ENCODE measurements around the gene ADGRB3. TPM values are rescaled to one million over a fixed set of nuclear protein-coding genes. Genes with fewer than 3 reads are reported as not detected.

Gene ADGRB3
- total RNA-seq, 1 experiment from 2014 or later: 0.09 TPM

DNA sequence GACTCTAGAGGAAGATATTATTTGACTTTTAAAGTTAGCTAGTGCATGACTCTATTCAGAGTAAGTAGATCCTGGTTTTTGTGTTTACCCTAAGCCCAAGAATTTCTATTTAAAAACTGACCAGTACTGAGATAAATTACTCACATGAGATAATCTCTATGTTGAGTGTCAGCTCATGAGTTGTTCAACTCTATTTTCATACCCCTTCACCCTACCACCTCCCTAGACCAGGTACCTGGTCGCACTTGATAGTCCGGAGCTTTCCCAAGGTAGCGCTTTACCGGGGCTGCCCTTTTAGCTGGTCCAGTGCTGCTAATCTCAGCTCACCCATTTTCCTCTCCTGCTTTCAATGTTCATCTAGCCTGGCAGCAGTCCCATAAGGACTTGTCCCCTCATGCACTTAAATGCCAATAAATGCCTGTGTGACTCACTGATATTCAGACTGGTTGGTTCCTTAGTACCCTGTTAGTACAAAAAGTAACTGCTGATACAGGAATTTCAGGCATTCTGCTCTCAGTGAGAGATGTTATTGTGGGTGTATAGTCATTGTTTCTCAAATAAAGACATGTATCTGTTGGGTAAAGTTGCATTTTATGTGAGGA is 503.9 kb downstream of the ADGRB3 start:
- no peak overlapping the region for H3K27ac Mint-ChIP-seq (ENCODE audit: unreplicated experiment)
- H3K27me3 Mint-ChIP-seq (ENCODE audit: unreplicated experiment): no peaks in the 10 kb centered on the region
- intact Hi-C loops (cut with micrococcal nuclease; ENCODE audit: unreplicated experiment): no loop called here
- CTCF ChIA-PET: no interaction called here
- H3K9me3 Mint-ChIP-seq (ENCODE audit: low read depth, unreplicated experiment): peaks cover 6% of the 10 kb centered on the region
- no peaks in the 10 kb centered on the region for H3K4me1 Mint-ChIP-seq (ENCODE audit: low read depth, unreplicated experiment)
- TF ChIP-seq, protein P1, sequence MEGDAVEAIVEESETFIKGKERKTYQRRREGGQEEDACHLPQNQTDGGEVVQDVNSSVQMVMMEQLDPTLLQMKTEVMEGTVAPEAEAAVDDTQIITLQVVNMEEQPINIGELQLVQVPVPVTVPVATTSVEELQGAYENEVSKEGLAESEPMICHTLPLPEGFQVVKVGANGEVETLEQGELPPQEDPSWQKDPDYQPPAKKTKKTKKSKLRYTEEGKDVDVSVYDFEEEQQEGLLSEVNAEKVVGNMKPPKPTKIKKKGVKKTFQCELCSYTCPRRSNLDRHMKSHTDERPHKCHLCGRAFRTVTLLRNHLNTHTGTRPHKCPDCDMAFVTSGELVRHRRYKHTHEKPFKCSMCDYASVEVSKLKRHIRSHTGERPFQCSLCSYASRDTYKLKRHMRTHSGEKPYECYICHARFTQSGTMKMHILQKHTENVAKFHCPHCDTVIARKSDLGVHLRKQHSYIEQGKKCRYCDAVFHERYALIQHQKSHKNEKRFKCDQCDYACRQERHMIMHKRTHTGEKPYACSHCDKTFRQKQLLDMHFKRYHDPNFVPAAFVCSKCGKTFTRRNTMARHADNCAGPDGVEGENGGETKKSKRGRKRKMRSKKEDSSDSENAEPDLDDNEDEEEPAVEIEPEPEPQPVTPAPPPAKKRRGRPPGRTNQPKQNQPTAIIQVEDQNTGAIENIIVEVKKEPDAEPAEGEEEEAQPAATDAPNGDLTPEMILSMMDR (IDR thresholded peaks at IDR 0.05; ENCODE audit: unreplicated experiment): no peak
- BruUV-seq (replicated peaks): no TSS peak
- H3K4me3 Mint-ChIP-seq (ENCODE audit: low read depth, unreplicated experiment): no peak overlapping the region
- H3K36me3 Mint-ChIP-seq (ENCODE audit: insufficient read depth, unreplicated experiment): no peaks in the 10 kb centered on the region
- peak; percentile 9 for DNase-seq

DNA sequence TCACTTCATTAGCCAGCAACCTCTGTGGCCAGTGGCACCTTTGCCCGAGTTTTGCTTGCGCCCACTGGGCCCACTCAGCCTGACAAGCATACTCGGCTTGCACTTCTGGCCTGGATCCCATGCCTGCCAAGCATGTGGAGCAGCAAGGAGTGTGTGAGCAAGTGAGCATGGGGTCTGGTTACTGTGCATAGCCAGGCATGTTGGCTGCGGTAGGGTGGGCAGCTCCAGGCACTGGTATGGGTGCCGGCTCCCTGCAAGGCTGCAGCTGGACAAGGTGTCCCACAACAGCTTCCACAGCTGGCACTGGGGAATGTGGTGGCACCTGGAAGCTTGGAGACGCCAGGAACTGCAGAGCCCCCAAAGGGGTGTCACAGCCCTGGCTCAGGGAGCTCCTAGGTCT is 510.0 kb downstream of the ADGRB3 start:
- Mint-ChIP-seq H3K4me3 (ENCODE audit: low read depth, unreplicated experiment) (no peak overlapping the region), H3K9me3 (ENCODE audit: low read depth, unreplicated experiment) (peaks cover 18% of the 10 kb centered on the region), H3K4me1 (ENCODE audit: low read depth, unreplicated experiment) (no peaks in the 10 kb centered on the region), H3K27me3 (ENCODE audit: unreplicated experiment) (no peaks in the 10 kb centered on the region), H3K36me3 (ENCODE audit: insufficient read depth, unreplicated experiment) (no peaks in the 10 kb centered on the region), H3K27ac (ENCODE audit: unreplicated experiment) (no peak overlapping the region)
- DNase-seq: no peak
- intact Hi-C loops (cut with micrococcal nuclease; ENCODE audit: unreplicated experiment): no loop called here
- BruUV-seq (replicated peaks): no TSS peak
- TF ChIP-seq, protein P1 (IDR thresholded peaks at IDR 0.05; ENCODE audit: unreplicated experiment): no peak
- CTCF ChIA-PET: interaction anchor here (0.5 kb wide), 1 partner anchor 61 kb away, joined by 5 read pairs; no protein-coding TSS in a partner anchor

DNA sequence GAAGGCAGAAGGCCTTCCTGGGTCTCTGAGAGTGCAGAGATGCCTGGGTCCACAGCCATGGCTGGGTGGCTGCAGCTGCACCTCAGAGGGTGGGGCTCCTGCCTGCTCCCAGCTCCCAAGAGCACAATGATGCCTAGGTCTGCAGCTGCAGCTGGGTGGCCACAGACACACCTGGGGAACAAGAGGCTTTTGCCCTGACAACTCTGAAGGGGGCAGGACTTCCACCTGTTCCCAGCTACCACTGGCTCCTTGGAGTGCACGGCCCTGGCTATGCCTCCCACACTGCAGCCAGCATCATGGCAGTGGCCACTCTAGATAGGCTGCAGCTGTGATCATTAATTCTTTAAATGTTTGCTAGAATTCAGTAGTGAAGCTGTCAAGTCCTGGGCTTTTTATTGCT is 511.3 kb downstream of the ADGRB3 start:
- Mint-ChIP-seq H3K27me3 (ENCODE audit: unreplicated experiment) (no peaks in the 10 kb centered on the region), H3K4me3 (ENCODE audit: low read depth, unreplicated experiment) (no peak overlapping the region), H3K4me1 (ENCODE audit: low read depth, unreplicated experiment) (no peaks in the 10 kb centered on the region), H3K36me3 (ENCODE audit: insufficient read depth, unreplicated experiment) (no peaks in the 10 kb centered on the region), H3K27ac (ENCODE audit: unreplicated experiment) (no peak overlapping the region), H3K9me3 (ENCODE audit: low read depth, unreplicated experiment) (peaks cover 17% of the 10 kb centered on the region)
- no peak for DNase-seq
- TF ChIP-seq, protein P1 (IDR thresholded peaks at IDR 0.05; ENCODE audit: unreplicated experiment): no peak
- CTCF ChIA-PET: no interaction called here
- BruUV-seq (replicated peaks): no TSS peak
- intact Hi-C loops (cut with micrococcal nuclease; ENCODE audit: unreplicated experiment): no loop called here

DNA sequence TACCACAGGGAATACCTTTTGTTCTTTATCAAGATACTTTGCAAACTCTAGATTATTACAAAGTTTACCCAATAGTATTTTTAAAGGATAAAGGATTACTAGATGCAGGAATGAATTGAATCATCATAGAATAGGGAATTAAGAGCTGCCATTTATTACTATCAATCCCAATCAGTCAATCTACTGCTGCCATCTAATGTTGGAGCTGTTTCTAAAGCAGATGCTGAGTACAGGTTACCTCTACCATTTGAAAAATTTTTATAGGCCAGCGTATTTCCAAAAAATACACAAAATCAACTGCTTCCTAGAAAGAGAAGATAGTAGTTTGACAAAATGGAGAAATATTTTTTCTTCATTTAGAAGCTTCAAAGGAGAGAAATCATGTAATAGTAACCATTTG is 520.4 kb downstream of the ADGRB3 start:
- CTCF ChIA-PET: no interaction called here
- no TSS peak for BruUV-seq (replicated peaks)

More for the DNA sequence above, 520.4 kb downstream of the ADGRB3 start:
- TF ChIP-seq, protein P1 (IDR thresholded peaks at IDR 0.05; ENCODE audit: unreplicated experiment): no peak
- Mint-ChIP-seq H3K27me3 (ENCODE audit: unreplicated experiment) (no peaks in the 10 kb centered on the region), H3K36me3 (ENCODE audit: insufficient read depth, unreplicated experiment) (no peaks in the 10 kb centered on the region), H3K27ac (ENCODE audit: unreplicated experiment) (no peak overlapping the region), H3K4me3 (ENCODE audit: low read depth, unreplicated experiment) (no peak overlapping the region), H3K4me1 (ENCODE audit: low read depth, unreplicated experiment) (peaks cover 9% of the 10 kb centered on the region), H3K9me3 (ENCODE audit: low read depth, unreplicated experiment) (no peaks in the 10 kb centered on the region)
- DNase-seq: no peak
- intact Hi-C loops (cut with micrococcal nuclease; ENCODE audit: unreplicated experiment): loop anchor here (1.0 to 10.0 kb wide), 4 partner anchors 180 to 521 kb away; partner anchors contain the start of gene ADGRB3

Data from Calu3 (cell line).